ENCODE measurements around the gene PIK3C2A. TPM values are rescaled to one million over a fixed set of nuclear protein-coding genes. Genes with fewer than 3 reads are reported as not detected.
A peak's percentile ranks its signal among the peaks of the same experiment; 100 is the strongest.

Gene PIK3C2A
- polyA plus RNA-seq, 3 donors = 5.3 to 9.3 (median 6.0) TPM

- Mint-ChIP-seq H3K9me3 (no peaks in the 10 kb centered on the region), H3K4me1 (peaks cover 5% of the 10 kb centered on the region), H3K36me3 (no peaks in the 10 kb centered on the region), H3K27me3 (ENCODE audit: low read depth in 3 of 3) (peaks cover 0 to 10% (median 3%) of the 10 kb centered on the region in 3 donors), H3K4me3 (no peak overlapping the region), H3K27ac (no peak overlapping the region)
- peaks cover 4 to 6% of the 10 kb centered on the region in 2 donors for H3K4me1 ChIP-seq (ENCODE audit: control insufficient read depth in 1 of 2, insufficient read depth in 2 of 2, low read length in 2 of 2)
- no peak overlapping the region for H3K27ac ChIP-seq (ENCODE audit: low read depth in 1 of 2, low read length in 2 of 2)
- H3K27me3 ChIP-seq (ENCODE audit: control insufficient read depth in 2 of 2, insufficient read depth in 2 of 2, low read length in 2 of 2) = no peaks in the 10 kb centered on the region
- H2AFZ ChIP-seq (ENCODE audit: insufficient read depth, low read depth, low read length, poor library complexity, severe bottlenecking) = no peak overlapping the region
- H3K79me2 ChIP-seq (ENCODE audit: insufficient read depth, low read length) = no peaks in the 10 kb centered on the region
- H3K9me3 ChIP-seq (replicated peaks in 1 of 2; ENCODE audit: control insufficient read depth in 1 of 2, insufficient read depth in 1 of 2, low read length in 2 of 2) = no peaks in the 10 kb centered on the region
- H3K36me3 ChIP-seq (replicated peaks in 1 of 2; ENCODE audit: control insufficient read depth in 1 of 2, insufficient read depth in 2 of 2, low read length in 2 of 2) = no peaks in the 10 kb centered on the region
- no peaks in the 10 kb centered on the region for H4K20me1 ChIP-seq (ENCODE audit: insufficient read depth, low read length)
- no peak for TF ChIP-seq CTCF (IDR thresholded peaks at IDR 0.05)
- H3K4me3 ChIP-seq (replicated peaks in 1 of 3; ENCODE audit: low read depth in 2 of 3, low read length in 3 of 3) = no peak overlapping the region
- WGBS (ENCODE audit: insufficient coverage) = no CpG with 5 or more reads among the region's 1 CpG
- no peak overlapping the region for H3K9ac ChIP-seq (ENCODE audit: insufficient read depth, low read length, poor library complexity, severe bottlenecking)
- no peak overlapping the region for H3K4me2 ChIP-seq (replicated peaks; ENCODE audit: extremely low read depth, low read length, poor library complexity, severe bottlenecking)
- intact Hi-C loops (cut with micrococcal nuclease) = no loop called here
- peak; percentile 39 to 66 (median 56) for DNase-seq
Observed at GRCh38 chr11:17221968-17222367, 14.2 kb upstream of the PIK3C2A start.

GRCh38 chr11:17219016-17219415 lies 11.2 kb upstream of the PIK3C2A start:
- Mint-ChIP-seq H3K9me3 (peaks cover 0 to 6% (median 4%) of the 10 kb centered on the region in 7 donors), H3K36me3 (no peaks in the 10 kb centered on the region), H3K27me3 (ENCODE audit: low read depth in 3 of 3) (peaks cover 3 to 11% (median 5%) of the 10 kb centered on the region in 3 donors), H3K4me1 (peaks cover 5% of the 10 kb centered on the region), H3K27ac (no peak overlapping the region), H3K4me3 (no peak overlapping the region)
- TF ChIP-seq CTCF (IDR thresholded peaks at IDR 0.05) = no peak
- Histone ChIP-seq H2AFZ (ENCODE audit: insufficient read depth, low read depth, low read length, poor library complexity, severe bottlenecking) (no peak overlapping the region), H3K9me3 (replicated peaks in 1 of 2; ENCODE audit: control insufficient read depth in 1 of 2, insufficient read depth in 1 of 2, low read length in 2 of 2) (peaks cover 0 to 5% of the 10 kb centered on the region in 2 donors), H3K9ac (ENCODE audit: insufficient read depth, low read length, poor library complexity, severe bottlenecking) (no peak overlapping the region), H4K20me1 (ENCODE audit: insufficient read depth, low read length) (no peaks in the 10 kb centered on the region), H3K27ac (ENCODE audit: low read depth in 1 of 2, low read length in 2 of 2) (no peak overlapping the region), H3K4me1 (ENCODE audit: control insufficient read depth in 1 of 2, insufficient read depth in 2 of 2, low read length in 2 of 2) (peaks cover 4 to 6% of the 10 kb centered on the region in 2 donors), H3K36me3 (replicated peaks in 1 of 2; ENCODE audit: control insufficient read depth in 1 of 2, insufficient read depth in 2 of 2, low read length in 2 of 2) (no peaks in the 10 kb centered on the region), H3K4me2 (replicated peaks; ENCODE audit: extremely low read depth, low read length, poor library complexity, severe bottlenecking) (no peak overlapping the region), H3K79me2 (ENCODE audit: insufficient read depth, low read length) (no peaks in the 10 kb centered on the region), H3K27me3 (ENCODE audit: control insufficient read depth in 2 of 2, insufficient read depth in 2 of 2, low read length in 2 of 2) (no peaks in the 10 kb centered on the region), H3K4me3 (replicated peaks in 1 of 3; ENCODE audit: low read depth in 2 of 3, low read length in 3 of 3) (no peak overlapping the region)
- intact Hi-C loops (cut with micrococcal nuclease) = loop anchor here in 1 of 2 donors (10.0 kb wide), 1 partner anchor 136 kb away; the partner anchor contains the start of gene NCR3LG1
- no CpG with 5 or more reads among the region's 2 CpGs for WGBS (ENCODE audit: insufficient coverage)
- no peak for DNase-seq
